Activated CD4-positive, alpha-beta T cell treated with anti-CD3 and anti-CD28 coated beads for 48 hours (primary cell): Measurements from ENCODE around the gene PRDM16.

Experiments
- DNase-seq: peaks from one replicate; pipeline ENCODE4 v3.0.0-alpha.2; 2020

The PRDM16 gene

GRCh38 chr1:3056641-3057040, 12.4 kb upstream of the PRDM16 start:
- no peak for DNase-seq

- DNase-seq = no peak
These were observed 10.6 kb upstream of the PRDM16 start for GRCh38 chr1:3058263-3059030.

GRCh38 chr1:3060127-3060526, 8.9 kb upstream of the PRDM16 start:
- no peak for DNase-seq

- no peak for DNase-seq
These were observed 8.1 kb upstream of the PRDM16 start for GRCh38 chr1:3060601-3061551.

GRCh38 chr1:3061566-3061965, 7.4 kb upstream of the PRDM16 start:
- DNase-seq = no peak

GRCh38 chr1:3061981-3062615, 6.9 kb upstream of the PRDM16 start:
- DNase-seq = no peak

- no peak for DNase-seq
These were observed 6.2 kb upstream of the PRDM16 start for GRCh38 chr1:3062616-3063378.

- no peak for DNase-seq
These were observed 5.4 kb upstream of the PRDM16 start for GRCh38 chr1:3063379-3064295.

GRCh38 chr1:3064296-3064850, 4.6 kb upstream of the PRDM16 start:
- DNase-seq = no peak

GRCh38 chr1:3064901-3065300, 4.1 kb upstream of the PRDM16 start:
- DNase-seq = no peak

- DNase-seq = no peak
These were observed 3.6 kb upstream of the PRDM16 start for GRCh38 chr1:3065396-3065795.

GRCh38 chr1:3065797-3066196, 3.2 kb upstream of the PRDM16 start:
- no peak for DNase-seq

GRCh38 chr1:3066250-3066711, 2.7 kb upstream of the PRDM16 start:
- no peak for DNase-seq

GRCh38 chr1:3066826-3067225, 2.2 kb upstream of the PRDM16 start:
- DNase-seq = no peak

- no peak for DNase-seq
These were observed 1.7 kb upstream of the PRDM16 start for GRCh38 chr1:3067301-3067670.

GRCh38 chr1:3067671-3068563, 1.1 kb upstream of the PRDM16 start:
- no peak for DNase-seq

- no peak for DNase-seq
These were observed 697 bp downstream of the PRDM16 start for GRCh38 chr1:3069491-3070308.

GRCh38 chr1:3070309-3070643, 1.3 kb downstream of the PRDM16 start:
- DNase-seq = no peak
